Karpas-422 (cell line): ENCODE results near the gene SMCO3. TPM values are rescaled to one million over a fixed set of nuclear protein-coding genes. Genes with fewer than 3 reads are reported as not detected.
"Not testable (repeated sequence)": the region's sequence is repeated elsewhere in the genome, so short reads cannot be mapped to it uniquely, and the experiment has no call there.

Experiments
- DNase-seq: peaks from one replicate; pipeline ENCODE4 v3.0.0-alpha.2; 2015
- H2AFZ ChIP-seq: fragments of 200-600 bp; sonication (generic); 2 replicates; pipeline ENCODE4 v1.6.1; 2014; ENCODE audit warnings: antibody characterized with exemption, low read length, mixed read lengths
- H3K27ac ChIP-seq: fragments of 200-600 bp; sonication (generic); 2 replicates; pipeline ENCODE4 v1.5.1; 2014; ENCODE audit warnings: mild to moderate bottlenecking, low read length, moderate library complexity
- H3K27me3 ChIP-seq: fragments of 200-600 bp; sonication (generic); 2 replicates; pipeline ENCODE4 v1.6.1; 2014; ENCODE audit warnings: low read length, mixed read lengths
- H3K36me3 ChIP-seq: fragments of 200-600 bp; sonication (generic); 2 replicates; pipeline ENCODE4 v1.6.1; 2014; ENCODE audit warnings: low read length, mixed read lengths; ENCODE audit not compliant: insufficient read depth
- H3K4me1 ChIP-seq: fragments of 200-600 bp; sonication (generic); 2 replicates; pipeline ENCODE4 v1.6.1; 2014; ENCODE audit warnings: mild to moderate bottlenecking, low read length, mixed read lengths
- H3K4me2 ChIP-seq: fragments of 200-600 bp; sonication (generic); 2 replicates; pipeline ENCODE4 v1.6.1; 2014; ENCODE audit warnings: low read length, low read depth, mild to moderate bottlenecking; ENCODE audit not compliant: poor library complexity, severe bottlenecking
- H3K4me3 ChIP-seq: fragments of 200-600 bp; sonication (generic); 2 replicates; pipeline ENCODE4 v1.5.1; 2014; ENCODE audit warnings: mild to moderate bottlenecking, antibody characterized with exemption, low read length, mixed read lengths
- H3K79me2 ChIP-seq: fragments of 200-600 bp; sonication (generic); 2 replicates; pipeline ENCODE4 v1.6.1; 2014; ENCODE audit warnings: mild to moderate bottlenecking, low read length, mixed read lengths
- H3K9ac ChIP-seq: fragments of 200-600 bp; sonication (generic); 2 replicates; pipeline ENCODE4 v1.6.0; 2014; ENCODE audit warnings: low read length
- H3K9me2 ChIP-seq: fragments of 200-600 bp; sonication (generic), shearing (Covaris generic); replicated peaks from 2 replicates; pipeline ENCODE4 v1.6.0; 2014; ENCODE audit warnings: mild to moderate bottlenecking, low read length, moderate library complexity; ENCODE audit not compliant: insufficient read depth
- H3K9me3 ChIP-seq: fragments of 300-700, 200-600 bp; sonication (generic); 2 replicates; pipeline ENCODE4 v1.6.1; 2014; ENCODE audit warnings: low read length, mixed read lengths
- H4K20me1 ChIP-seq: fragments of 200-600 bp; sonication (generic); 2 replicates; pipeline ENCODE4 v1.6.1; 2014; ENCODE audit warnings: mild to moderate bottlenecking, antibody characterized with exemption, low read length, low read depth; ENCODE audit not compliant: insufficient read depth
- total RNA-seq: library from RNA; depleted of rRNA; stranded (reverse); fragments of >200 nt; shearing (Covaris generic); gene quantifications from 2 replicates; pipeline ENCODE4 v1.2.3, GENCODE V29; 2014; ENCODE audit warnings: low replicate concordance

SMCO3 gene
- total RNA-seq, 1 experiment from 2014 or later = not detected

GRCh38 chr12:14770496-14771461, 43.2 kb downstream of the SMCO3 start:
- Histone ChIP-seq H3K9me2 (no peaks in the 10 kb centered on the region), H3K4me2 (peak overlapping the region; percentile 95), H3K27ac (peak overlapping the region; percentile 94), H2AFZ (peak overlapping the region; percentile 91), H4K20me1 (no peaks in the 10 kb centered on the region), H3K9me3 (0 out of 2 replicates have a peak, but pooled peaks cover 3% of the 10 kb centered on the region), H3K36me3 (peaks cover 26% of the 10 kb centered on the region), H3K4me1 (peaks cover 45% of the 10 kb centered on the region), H3K79me2 (peaks cover 16% of the 10 kb centered on the region; the same call in 1 of the 2 replicates), H3K27me3 (peaks cover 4% of the 10 kb centered on the region; the same call in 1 of the 2 replicates), H3K9ac (peak overlapping the region; percentile 95), H3K4me3 (peak overlapping the region; percentile 80)
- peak; percentile 97 for DNase-seq

- Histone ChIP-seq H3K9me3 (0 out of 2 replicates have a peak, but pooled peaks cover 3% of the 10 kb centered on the region), H3K9ac (peak overlapping the region; percentile 95), H3K9me2 (no peaks in the 10 kb centered on the region), H3K27me3 (peaks cover 4% of the 10 kb centered on the region; the same call in 1 of the 2 replicates), H3K27ac (peak overlapping the region; percentile 94), H4K20me1 (0 out of 2 replicates have a peak, but pooled peaks cover 3% of the 10 kb centered on the region), H3K4me1 (peaks cover 43% of the 10 kb centered on the region), H3K4me3 (peak overlapping the region; percentile 80), H3K36me3 (peaks cover 29% of the 10 kb centered on the region), H3K4me2 (peak overlapping the region; percentile 95), H2AFZ (no peak overlapping the region), H3K79me2 (peaks cover 19% of the 10 kb centered on the region; the same call in 1 of the 2 replicates)
- DNase-seq = peak; percentile 97
Observed at GRCh38 chr12:14769969-14770495, 44.0 kb downstream of the SMCO3 start.

GRCh38 chr12:14769466-14769968, 44.5 kb downstream of the SMCO3 start:
- H3K79me2 ChIP-seq = peaks cover 19% of the 10 kb centered on the region; the same call in 1 of the 2 replicates

GRCh38 chr12:14768823-14769405, 45.1 kb downstream of the SMCO3 start:
- peaks cover 29% of the 10 kb centered on the region for H3K36me3 ChIP-seq
- peaks cover 19% of the 10 kb centered on the region; the same call in 1 of the 2 replicates for H3K79me2 ChIP-seq
- 0 out of 2 replicates have a peak, but pooled peaks cover 3% of the 10 kb centered on the region for H3K9me3 ChIP-seq
- peak; percentile 39 for DNase-seq
- H3K4me3 ChIP-seq = peak overlapping the region; percentile 80
- H3K9me2 ChIP-seq = no peaks in the 10 kb centered on the region
- no peak overlapping the region for H2AFZ ChIP-seq
- no peak overlapping the region for H3K27ac ChIP-seq
- peaks cover 4% of the 10 kb centered on the region; the same call in 1 of the 2 replicates for H3K27me3 ChIP-seq
- 0 out of 2 replicates have a peak, but pooled peaks cover 3% of the 10 kb centered on the region for H4K20me1 ChIP-seq
- peaks cover 32% of the 10 kb centered on the region for H3K4me1 ChIP-seq
- peak overlapping the region; percentile 95 for H3K9ac ChIP-seq
- peak overlapping the region; percentile 95 for H3K4me2 ChIP-seq

More at GRCh38 chr12:14769466-14769968, 44.5 kb downstream of the SMCO3 start:
- Histone ChIP-seq H3K27ac (peak overlapping the region; percentile 94), H3K9me3 (0 out of 2 replicates have a peak, but pooled peaks cover 3% of the 10 kb centered on the region), H3K9ac (peak overlapping the region; percentile 95), H3K36me3 (peaks cover 29% of the 10 kb centered on the region), H3K9me2 (no peaks in the 10 kb centered on the region), H4K20me1 (0 out of 2 replicates have a peak, but pooled peaks cover 3% of the 10 kb centered on the region), H3K4me2 (peak overlapping the region; percentile 95), H2AFZ (no peak overlapping the region), H3K4me3 (peak overlapping the region; percentile 80), H3K4me1 (peaks cover 38% of the 10 kb centered on the region), H3K27me3 (peaks cover 4% of the 10 kb centered on the region; the same call in 1 of the 2 replicates)
- peak; percentile 51 for DNase-seq

GRCh38 chr12:14767617-14768016, 46.4 kb downstream of the SMCO3 start:
- Histone ChIP-seq H3K9me3 (0 out of 2 replicates have a peak, but pooled peaks cover 3% of the 10 kb centered on the region), H3K79me2 (peaks cover 19% of the 10 kb centered on the region; the same call in 1 of the 2 replicates), H4K20me1 (0 out of 2 replicates have a peak, but pooled peaks cover 3% of the 10 kb centered on the region), H3K4me2 (no peak overlapping the region), H3K27me3 (no peaks in the 10 kb centered on the region), H3K36me3 (peaks cover 29% of the 10 kb centered on the region), H3K4me1 (peaks cover 29% of the 10 kb centered on the region), H3K27ac (no peak overlapping the region), H2AFZ (no peak overlapping the region), H3K9me2 (no peaks in the 10 kb centered on the region), H3K9ac (no peak overlapping the region), H3K4me3 (no peak overlapping the region)
- DNase-seq = no peak

- no peaks in the 10 kb centered on the region for H3K27me3 ChIP-seq
- no peak overlapping the region for H2AFZ ChIP-seq
- 0 out of 2 replicates have a peak, but pooled peaks cover 3% of the 10 kb centered on the region for H4K20me1 ChIP-seq
- peaks cover 19% of the 10 kb centered on the region; the same call in 1 of the 2 replicates for H3K79me2 ChIP-seq
- DNase-seq = no peak
- no peak overlapping the region for H3K4me2 ChIP-seq
- 0 out of 2 replicates have a peak, but pooled peaks cover 3% of the 10 kb centered on the region for H3K9me3 ChIP-seq
- H3K4me1 ChIP-seq = peaks cover 26% of the 10 kb centered on the region
- H3K4me3 ChIP-seq = no peak overlapping the region
- peaks cover 29% of the 10 kb centered on the region for H3K36me3 ChIP-seq
- H3K9ac ChIP-seq = no peak overlapping the region
- no peaks in the 10 kb centered on the region for H3K9me2 ChIP-seq
- no peak overlapping the region for H3K27ac ChIP-seq
Observed at GRCh38 chr12:14766649-14767215, 47.2 kb downstream of the SMCO3 start.

GRCh38 chr12:14766020-14766419, 48.0 kb downstream of the SMCO3 start:
- not testable (repeated sequence) for H3K27ac ChIP-seq, H2AFZ ChIP-seq, H3K9ac ChIP-seq, H3K4me2 ChIP-seq, H4K20me1 ChIP-seq, H3K4me3 ChIP-seq, H3K9me2 ChIP-seq, H3K9me3 ChIP-seq, H3K27me3 ChIP-seq, DNase-seq
- peaks cover 18% of the 10 kb centered on the region for H3K4me1 ChIP-seq
- H3K79me2 ChIP-seq = peaks cover 19% of the 10 kb centered on the region; the same call in 1 of the 2 replicates
- H3K36me3 ChIP-seq = peaks cover 29% of the 10 kb centered on the region
